Activated gamma-delta T cell (primary cell): Measurements from ENCODE around the gene HMGCS1.
"Not testable (repeated sequence)": the region's sequence is repeated elsewhere in the genome, so short reads cannot be mapped to it uniquely, and the experiment has no call there.

ENCODE experiments used
- DNase-seq: peaks from one replicate; lab custom pipeline; 2025; lab: John Stamatoyannopoulos, UW
- total RNA-seq, 2 donors: gene quantifications; one replicate each; lab custom pipeline; 2026; lab: John Stamatoyannopoulos, UW

Gene HMGCS1
- total RNA-seq, result 70.9 to 73.8 reads per million in 2 donors

GRCh38 chr5:43313035-43313853, at the start of gene HMGCS1:
HMGCS1 (minus strand) TSS chr5:43313412; CDS start chr5:43298965, 14,447 bp downstream.
- DNase-seq, result peak; percentile 92

- DNase-seq, result no peak
Measured at GRCh38 chr5:43358726-43359125, 45.5 kb upstream of the HMGCS1 start.

GRCh38 chr5:43358301-43358700, 45.1 kb upstream of the HMGCS1 start:
- DNase-seq, result no peak

GRCh38 chr5:43357878-43358281, 44.7 kb upstream of the HMGCS1 start:
- no peak for DNase-seq

- DNase-seq, result no peak
Measured at GRCh38 chr5:43357067-43357466, 43.9 kb upstream of the HMGCS1 start.

GRCh38 chr5:43354774-43355173, 41.6 kb upstream of the HMGCS1 start:
- no peak for DNase-seq

GRCh38 chr5:43353668-43354067, 40.5 kb upstream of the HMGCS1 start:
- DNase-seq, result no peak

- DNase-seq, result no peak
Measured at GRCh38 chr5:43352915-43353314, 39.7 kb upstream of the HMGCS1 start.

GRCh38 chr5:43352131-43352530, 38.9 kb upstream of the HMGCS1 start:
- no peak for DNase-seq

- DNase-seq, result no peak
Measured at GRCh38 chr5:43348861-43349363, 35.7 kb upstream of the HMGCS1 start.

GRCh38 chr5:43348207-43348606, 35.0 kb upstream of the HMGCS1 start:
- no peak for DNase-seq

GRCh38 chr5:43338862-43339261, 25.6 kb upstream of the HMGCS1 start:
- no peak for DNase-seq

GRCh38 chr5:43336159-43336558, 22.9 kb upstream of the HMGCS1 start:
- no peak for DNase-seq

- no peak for DNase-seq
Measured at GRCh38 chr5:43335681-43336080, 22.5 kb upstream of the HMGCS1 start.

GRCh38 chr5:43332401-43332800, 19.2 kb upstream of the HMGCS1 start:
- DNase-seq, result no peak

- DNase-seq, result not testable (repeated sequence)
Measured at GRCh38 chr5:43325624-43326023, 12.4 kb upstream of the HMGCS1 start.

- not testable (repeated sequence) for DNase-seq
Measured at GRCh38 chr5:43323488-43323887, 10.3 kb upstream of the HMGCS1 start.

GRCh38 chr5:43320846-43321245, 7.6 kb upstream of the HMGCS1 start:
- DNase-seq, result no peak

- no peak for DNase-seq
Measured at GRCh38 chr5:43316421-43316820, 3.2 kb upstream of the HMGCS1 start.

- DNase-seq, result no peak
Measured at GRCh38 chr5:43315682-43316081, 2.5 kb upstream of the HMGCS1 start.

GRCh38 chr5:43315263-43315662, 2.1 kb upstream of the HMGCS1 start:
- no peak for DNase-seq

- no peak for DNase-seq
Measured at GRCh38 chr5:43314724-43315123, 1.5 kb upstream of the HMGCS1 start.

GRCh38 chr5:43313854-43314457, 744 bp upstream of the HMGCS1 start:
- no peak for DNase-seq
